Stimulated activated CD4-positive, alpha-beta T cell treated with anti-CD3 and anti-CD28 coated beads, Interleukin-4, amount 100 ng/mL, for 24 hours (primary cell): ENCODE measurements around the gene NT5DC4.

Experiments
- DNase-seq: peaks from one replicate; pipeline ENCODE4 v3.0.0-alpha.2; 2020

Gene NT5DC4

DNA sequence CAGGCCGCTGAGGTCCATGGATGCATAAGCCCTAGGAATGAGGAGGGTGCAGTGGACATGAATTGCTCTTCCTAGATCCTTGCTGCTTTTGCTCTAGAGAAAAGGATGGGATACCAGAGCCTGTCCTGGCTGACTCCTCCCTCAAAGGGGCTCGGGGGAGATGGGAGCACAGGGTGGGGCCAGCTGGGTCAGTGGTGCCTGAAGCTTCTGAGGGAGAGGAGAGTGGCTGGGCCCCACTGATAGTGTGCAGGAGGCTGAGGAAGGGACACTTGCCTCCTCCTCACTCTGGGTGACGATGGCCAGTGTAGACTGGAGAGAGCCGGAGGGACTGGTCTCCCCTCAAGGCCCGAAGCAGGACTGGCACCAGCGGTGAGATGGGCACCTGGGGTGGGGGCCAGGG, at the start of gene NT5DC4:
TSS of gene NT5DC4 (plus strand) at position 236 of the 400 bp plus-strand sequence. CDS start at position 296, 60 bp downstream.
- DNase-seq: no peak

DNA sequence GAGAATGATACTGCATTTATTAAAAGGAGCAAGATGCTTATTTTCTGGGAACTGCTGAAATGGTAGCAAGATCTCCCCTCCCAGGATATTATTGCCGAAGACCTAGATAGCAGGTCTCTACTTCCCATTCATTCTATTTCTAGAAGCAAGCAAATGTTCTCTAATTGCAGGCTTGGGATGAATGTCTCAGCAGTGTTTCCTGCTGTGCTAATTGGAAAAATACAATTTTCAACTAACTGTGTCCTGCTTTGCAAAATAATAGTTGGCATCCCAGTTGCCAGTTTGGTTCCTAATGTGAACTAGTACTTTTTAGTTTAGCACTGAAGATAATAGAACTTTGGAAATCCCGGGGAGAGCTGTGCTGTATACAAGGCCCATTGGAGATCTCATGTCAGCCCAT, 49.0 kb upstream of the NT5DC4 start:
- DNase-seq: no peak

DNA sequence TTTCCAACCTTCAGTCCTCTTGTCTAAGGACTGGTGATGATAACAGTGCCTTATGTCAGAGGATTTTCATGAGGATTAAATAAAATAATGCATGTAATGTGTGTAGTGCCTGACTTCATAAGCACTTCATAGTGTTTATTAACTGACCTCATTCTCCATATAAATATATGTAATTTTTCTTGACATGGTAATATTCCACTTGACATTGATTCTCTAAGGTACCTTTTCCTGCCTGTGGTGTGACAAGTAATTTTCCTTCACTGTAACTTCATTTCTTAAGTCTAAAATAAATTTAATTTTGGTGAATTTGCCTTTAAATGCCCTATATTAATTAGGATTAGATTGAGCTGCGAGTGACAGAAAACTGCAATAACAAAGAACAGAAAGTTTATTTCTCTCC, 47.8 kb upstream of the NT5DC4 start:
- no peak for DNase-seq

DNA sequence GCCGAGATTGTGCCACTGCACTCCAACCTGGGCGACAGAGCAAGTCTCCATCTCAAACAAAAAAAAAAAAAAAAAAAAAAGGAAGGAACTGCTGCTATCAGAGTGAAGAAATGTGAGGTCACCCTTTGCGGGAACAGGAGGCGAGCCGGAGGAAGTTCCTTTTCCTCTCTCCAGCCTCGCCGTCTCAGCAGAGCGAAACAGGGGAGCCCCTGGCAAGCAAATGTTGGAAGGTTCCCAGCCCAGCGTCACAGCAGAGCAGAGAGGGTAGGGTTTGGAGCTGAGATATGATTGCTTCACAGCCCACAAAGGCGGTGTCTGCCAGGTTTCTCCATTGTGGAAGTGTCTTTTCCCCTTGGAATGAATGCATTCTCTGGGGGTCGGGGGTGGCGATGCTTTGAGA, 46.6 kb upstream of the NT5DC4 start:
- DNase-seq: no peak

DNA sequence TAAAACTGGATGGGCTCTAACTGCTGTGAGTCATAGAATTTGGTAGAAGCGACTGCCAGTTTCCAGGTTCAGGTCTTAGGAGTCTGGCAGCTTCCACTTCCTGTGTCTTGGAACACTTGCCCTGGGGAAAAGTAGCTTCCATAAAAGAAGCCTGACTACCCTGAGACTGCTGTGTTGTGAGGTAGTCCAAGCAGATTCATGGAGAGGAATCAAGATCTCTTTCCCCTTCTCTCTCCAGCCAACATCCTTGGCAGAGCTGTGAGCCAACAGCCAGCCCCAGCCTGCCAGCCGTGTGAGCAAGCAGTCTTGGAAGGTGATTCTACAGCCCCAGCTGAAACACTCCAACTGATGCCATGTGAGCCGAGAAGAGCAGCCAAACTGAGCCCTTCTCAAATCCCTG, 41.3 kb upstream of the NT5DC4 start:
- DNase-seq: no peak

DNA sequence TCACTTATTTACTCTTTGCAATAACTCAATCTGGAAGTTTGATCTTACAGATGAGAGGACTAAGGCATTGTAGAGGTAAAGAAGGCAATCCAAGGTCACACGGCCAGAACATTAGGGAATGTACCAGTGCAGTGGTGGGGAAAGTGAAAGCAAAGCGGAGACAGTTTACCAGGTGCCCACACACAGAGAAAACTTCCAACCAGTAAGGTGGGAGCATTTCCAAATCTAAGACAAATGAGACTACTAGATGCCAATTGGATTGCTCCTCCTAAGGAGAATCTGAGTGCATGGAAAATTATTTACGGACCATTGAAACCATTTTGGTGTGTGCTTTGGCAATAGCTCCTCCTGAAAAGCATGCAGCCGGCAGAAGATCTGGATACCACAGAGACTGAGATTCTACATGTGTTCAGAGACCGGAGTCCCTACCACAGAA, 40.1 kb upstream of the NT5DC4 start:
- DNase-seq: no peak

DNA sequence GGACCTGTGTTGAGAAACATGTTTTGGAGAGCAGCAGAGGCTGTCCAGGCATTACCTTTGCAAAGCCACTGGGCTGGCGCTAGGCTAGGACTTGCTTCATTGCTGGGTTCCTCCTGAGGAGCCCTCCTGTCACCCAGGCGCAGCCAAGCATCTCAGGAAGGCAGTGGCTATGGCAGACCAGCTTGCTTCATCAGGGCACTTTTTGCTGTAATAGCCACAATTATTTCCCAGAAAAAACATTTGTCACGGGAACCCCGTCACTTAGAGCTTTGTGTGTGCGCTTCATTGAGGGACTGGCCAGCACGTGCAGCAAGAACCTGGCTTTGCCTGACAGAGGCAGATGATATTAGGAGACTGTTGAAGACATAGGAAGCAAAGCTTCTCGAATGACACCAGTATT, 38.7 kb upstream of the NT5DC4 start:
- no peak for DNase-seq

DNA sequence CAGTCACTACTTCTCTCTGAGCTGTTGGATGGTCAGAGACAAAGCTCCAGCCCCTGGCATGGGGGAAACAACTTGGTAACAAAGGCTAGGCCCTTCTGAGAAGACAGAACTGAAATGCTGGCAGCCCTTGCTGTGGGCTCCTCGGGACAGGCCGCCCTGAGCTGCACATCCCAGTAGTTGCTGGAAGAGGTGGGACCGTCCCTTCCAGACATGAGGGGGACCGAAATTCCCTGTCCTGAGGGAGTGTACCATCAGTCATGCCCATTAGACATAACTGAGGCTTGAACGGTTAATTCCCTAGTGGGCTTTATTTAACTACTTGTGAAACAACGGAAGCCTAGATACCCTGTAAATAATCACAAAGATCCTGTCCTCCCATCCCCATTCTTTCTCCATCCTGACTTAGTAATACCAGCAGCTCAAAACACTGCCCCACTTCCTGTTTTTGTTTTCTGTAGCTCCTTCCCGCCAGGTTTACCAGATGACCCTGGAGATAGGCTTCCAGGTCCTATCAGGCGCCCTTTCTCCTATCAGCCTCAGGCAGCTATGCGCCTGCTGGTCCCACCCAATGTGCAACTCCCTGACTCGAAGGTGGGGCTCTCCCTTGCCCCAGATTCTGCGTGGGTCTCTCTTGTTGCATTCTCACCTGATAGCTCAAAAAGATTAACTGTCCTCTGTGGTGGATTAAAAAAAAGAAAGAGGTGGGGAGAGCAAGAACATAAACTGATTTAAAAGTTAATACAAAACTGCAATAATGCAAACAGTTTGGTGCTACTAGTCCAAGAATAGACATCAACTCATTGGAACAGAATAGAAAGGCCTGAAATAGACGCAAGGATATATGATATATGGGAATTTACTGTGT, 37.0 kb upstream of the NT5DC4 start:
- DNase-seq: no peak

DNA sequence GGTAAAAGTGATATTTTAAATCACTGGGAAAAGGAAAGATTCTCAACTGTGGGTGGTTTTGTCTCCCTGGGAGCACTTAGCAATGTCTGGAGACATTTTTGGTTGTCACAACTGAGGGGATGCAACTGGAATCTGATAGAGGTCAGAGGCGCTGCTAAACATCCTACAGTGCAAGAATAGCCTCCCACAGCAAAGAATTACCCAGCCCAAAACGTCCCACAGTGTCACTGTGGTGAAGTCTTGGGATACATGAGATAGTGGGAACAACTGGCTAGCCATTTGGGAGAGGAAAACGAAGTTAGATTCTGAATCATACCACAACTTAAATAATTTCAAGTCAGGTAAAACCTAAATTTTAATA, 36.4 kb upstream of the NT5DC4 start:
- no peak for DNase-seq

DNA sequence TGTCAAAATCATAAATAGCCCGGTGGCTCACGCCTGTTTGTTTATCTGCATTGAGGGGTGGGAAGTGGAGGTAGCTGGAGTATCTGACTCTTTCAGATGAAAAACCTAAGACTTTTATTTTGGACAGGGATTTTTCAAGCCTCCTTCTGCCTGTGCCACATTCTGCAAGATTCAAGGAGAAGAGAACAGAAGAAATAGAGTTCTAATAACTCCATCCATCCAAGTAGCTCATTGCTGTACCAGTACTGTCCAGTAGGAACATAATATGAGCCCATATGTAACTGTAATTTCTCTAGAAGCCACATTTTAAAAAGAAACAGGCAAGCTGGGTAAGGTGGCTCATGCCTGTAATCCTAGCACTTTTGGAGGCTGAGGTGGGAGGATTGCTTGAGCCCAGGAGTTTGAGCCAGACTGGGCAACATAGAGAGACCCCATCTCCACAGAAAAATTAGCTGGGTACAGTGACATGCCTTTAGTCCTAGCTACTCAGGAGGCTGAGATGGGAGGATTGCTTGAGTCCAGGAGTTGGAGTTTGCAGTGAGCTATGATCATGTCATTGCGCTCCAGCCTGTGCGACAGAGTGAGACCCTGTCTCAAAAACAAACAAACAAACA, 35.4 kb upstream of the NT5DC4 start:
- no peak for DNase-seq

DNA sequence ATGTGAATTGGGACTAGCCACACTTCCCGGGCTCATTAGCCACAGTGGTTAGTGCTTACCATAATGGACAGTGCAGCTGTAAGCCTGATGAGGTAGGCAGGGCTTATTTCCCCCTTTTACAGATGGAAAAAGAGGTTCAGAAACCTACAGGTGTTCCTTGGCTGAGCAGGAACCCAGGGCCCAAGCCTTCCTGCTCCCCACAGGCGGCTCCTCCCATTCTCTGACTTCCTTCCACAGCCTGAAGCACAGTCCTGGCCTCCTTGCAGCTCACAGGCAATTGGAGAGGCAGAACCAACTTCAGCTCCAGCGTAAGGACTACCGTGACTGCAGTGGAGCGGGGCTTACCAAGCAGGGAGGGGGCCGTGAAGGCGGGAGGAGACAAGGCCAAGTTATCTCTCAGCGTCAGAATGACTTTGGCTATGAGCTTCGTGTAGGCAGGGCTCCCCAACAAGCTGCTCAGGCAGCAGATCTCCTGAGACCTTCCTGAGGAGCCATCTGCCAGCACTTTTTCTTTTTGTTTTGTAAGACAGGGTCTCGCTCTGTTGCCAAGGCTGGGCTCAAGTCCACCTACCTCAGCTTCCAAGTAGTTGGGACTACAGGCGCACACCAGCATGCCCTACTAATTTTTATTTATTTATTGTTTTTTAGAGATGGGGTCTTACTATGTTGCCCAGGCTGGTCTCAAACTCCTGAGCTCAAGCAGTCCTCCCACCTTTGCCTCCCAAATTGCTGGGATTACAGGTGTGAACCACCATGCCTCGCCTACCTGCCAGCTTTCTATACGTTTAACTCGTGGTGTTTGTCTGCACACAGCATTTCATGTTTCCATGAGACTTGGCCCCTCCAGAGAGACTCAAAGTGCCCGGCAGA, 34.2 kb upstream of the NT5DC4 start:
- DNase-seq: no peak

DNA sequence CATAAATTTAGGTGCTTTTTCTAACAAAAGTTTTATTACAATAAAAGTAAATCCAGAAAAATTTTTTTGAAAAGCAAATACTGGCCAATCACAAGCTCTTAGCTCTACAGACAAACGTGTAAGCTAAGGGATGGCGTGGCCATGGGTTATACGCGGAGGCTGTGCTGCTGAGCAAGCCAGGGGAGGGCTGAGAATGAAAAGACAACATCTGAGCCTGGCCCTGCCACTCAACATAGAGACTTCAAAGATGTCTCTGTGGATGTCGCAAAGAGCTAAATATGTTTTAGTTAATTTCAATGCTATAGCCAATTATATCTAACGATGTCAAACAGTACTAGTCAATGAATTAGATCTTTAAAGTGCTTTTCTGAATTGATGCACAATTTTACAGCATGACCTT, 33.3 kb upstream of the NT5DC4 start:
- no peak for DNase-seq

DNA sequence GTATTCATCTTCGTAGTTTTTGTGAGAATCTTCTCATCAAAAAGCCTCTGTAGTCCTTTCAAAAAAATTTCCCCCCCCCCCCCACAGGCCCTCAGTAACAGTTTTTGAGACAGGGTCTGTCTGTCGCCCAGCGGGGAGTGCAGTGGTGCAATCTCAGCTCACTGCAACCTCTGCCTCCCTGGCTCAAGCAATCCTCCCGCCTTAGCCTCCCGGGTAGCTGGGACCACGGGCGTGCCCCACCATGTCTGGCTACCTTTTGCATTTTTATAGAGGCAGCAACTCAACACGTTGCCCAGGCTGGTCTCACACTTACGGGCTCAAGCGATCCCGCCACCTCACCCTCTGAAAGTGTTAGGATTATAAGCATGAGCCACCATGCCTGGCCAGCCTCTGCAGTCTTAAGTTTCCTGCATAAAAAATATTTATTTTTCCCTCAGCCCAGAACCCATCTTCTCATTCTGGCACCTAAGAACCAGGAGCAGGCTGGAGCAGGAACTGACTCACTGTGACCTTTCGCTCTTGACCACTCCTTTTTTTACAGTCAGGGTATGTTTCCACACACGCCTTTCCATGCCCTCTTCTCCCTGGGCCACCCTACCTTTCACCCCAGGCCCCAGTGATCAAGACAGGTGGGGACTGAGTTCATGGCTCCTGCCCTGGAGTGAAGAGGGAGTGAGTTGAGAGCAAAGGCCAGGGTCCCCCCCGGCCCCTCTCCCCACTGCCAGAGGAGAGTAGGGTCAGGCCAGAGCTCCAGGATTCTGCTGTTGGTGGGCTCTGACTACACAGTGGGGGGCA, 32.5 kb upstream of the NT5DC4 start:
- DNase-seq: no peak

DNA sequence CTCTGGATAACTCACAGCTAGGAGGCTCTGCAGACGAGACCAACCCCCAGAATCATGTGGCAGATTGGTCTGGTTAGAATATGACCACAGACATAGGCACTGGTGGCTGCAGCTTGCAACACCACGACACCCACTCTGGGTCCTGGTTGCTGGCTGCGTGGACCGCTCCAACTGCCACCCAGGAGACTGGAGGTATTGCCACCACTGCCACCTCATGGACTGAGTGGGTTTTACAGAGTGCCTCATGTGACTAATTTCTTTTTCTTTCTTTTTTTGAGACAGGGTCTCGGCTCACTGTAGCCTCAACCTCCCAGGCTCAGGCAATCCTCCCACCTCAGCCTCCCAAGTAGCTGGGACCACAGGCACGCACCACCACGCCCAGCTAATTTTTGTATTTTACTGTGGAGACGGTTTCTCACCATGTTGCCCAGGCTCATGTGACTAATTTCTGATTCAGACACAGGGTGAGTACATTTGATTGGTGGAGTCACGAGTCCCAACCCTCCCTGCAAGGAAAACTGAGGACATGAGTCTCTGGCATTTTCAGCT, 29.9 kb upstream of the NT5DC4 start:
- DNase-seq: peak; percentile 66

DNA sequence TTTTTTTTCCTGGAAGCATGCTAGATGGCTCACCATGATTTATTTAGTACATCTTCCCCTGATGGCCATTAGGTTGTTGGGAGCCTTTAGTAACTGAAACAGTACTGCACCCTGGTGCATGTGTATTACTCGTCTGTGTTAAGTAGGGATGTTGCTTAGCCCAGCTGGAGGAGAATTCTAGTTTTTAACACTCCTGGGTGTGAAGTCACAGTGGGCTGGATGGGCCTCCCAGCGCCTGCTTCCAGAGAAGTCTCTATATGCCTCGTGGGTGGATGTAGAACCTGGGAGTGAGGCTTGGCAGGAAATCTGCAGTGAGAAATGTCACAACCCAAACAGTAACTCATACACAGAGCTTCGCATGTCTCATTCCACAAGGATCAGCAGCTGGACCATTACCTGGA, 28.9 kb upstream of the NT5DC4 start:
- DNase-seq: no peak

DNA sequence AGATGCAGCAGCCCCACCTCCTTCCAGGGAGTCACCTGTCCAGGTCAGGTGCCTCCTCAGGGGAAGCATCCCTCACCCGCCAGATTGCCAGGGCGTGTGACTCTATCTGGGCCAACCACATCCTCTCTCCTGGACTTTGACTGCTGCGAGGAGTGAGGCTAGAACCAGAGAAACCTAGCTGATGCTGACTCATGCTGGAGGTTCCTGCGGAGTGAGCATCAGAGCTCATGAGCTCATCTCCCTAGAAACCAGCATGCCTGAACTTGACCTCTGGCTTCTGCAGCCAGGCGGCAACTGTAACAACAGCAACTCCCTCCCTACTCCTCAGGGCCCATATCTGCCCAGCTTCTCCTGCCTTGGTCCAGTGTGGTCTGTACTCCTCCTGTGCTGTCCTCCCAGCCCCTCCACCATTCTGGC, 28.3 kb upstream of the NT5DC4 start:
- peak; percentile 62 for DNase-seq

DNA sequence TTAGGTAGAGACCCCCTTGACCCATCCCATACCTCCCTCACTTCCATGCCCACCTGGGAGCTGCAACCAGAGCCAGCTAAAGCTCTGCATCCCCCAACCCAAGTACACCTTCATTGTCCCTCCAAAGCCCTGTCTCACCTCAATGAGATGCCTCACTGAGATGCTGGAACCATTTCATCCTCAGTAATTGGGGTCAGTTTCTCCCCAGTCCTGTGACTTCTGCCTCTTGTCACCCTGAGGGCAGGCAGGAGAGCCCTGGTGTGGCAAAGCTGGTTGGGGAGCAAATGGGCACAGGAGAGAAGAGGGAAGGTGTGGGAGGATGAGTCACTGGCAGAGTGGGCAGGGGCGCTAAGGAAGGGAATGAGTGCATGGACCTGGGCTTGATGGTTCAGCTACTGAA, 27.9 kb upstream of the NT5DC4 start:
- peak; percentile 53 for DNase-seq

DNA sequence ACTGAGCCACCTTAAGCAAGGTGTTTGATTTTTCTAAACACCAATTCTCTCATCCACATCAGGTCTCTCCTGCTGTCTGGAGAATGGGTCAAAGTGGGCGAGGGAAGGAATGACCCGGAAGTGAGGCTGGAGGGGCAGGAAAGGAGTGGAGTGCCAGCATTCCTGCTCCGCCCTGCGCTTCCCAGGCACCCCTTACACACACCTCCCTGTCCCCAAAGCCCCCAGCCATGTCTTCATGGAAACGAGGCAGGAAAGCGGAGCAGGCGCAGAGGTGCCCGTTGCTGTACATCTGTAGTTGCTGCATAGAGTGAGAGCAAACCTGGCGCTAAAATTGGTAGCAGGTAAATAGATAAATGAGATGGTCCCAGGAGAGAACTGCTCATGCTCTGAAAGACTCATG, 27.2 kb upstream of the NT5DC4 start:
- DNase-seq: no peak

DNA sequence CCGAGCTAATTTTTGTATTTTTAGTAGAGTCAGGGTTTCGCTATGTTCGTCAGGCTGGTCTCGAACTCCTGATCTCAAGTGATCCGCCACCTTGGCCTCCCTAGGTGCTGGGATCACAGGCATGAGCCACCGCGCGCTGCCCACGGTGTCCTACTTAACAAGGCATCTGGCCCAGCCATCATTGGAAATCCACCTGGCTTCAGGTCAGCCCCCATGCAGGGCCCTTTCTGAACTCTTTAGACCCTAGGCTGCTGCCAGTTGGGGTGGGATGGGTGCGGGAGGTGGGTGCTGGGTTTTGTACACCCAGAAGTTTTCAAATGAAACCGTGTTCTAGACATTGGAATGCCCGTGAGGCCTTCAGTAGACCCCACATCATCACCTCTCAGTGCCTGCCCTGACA, 26.6 kb upstream of the NT5DC4 start:
- no peak for DNase-seq

DNA sequence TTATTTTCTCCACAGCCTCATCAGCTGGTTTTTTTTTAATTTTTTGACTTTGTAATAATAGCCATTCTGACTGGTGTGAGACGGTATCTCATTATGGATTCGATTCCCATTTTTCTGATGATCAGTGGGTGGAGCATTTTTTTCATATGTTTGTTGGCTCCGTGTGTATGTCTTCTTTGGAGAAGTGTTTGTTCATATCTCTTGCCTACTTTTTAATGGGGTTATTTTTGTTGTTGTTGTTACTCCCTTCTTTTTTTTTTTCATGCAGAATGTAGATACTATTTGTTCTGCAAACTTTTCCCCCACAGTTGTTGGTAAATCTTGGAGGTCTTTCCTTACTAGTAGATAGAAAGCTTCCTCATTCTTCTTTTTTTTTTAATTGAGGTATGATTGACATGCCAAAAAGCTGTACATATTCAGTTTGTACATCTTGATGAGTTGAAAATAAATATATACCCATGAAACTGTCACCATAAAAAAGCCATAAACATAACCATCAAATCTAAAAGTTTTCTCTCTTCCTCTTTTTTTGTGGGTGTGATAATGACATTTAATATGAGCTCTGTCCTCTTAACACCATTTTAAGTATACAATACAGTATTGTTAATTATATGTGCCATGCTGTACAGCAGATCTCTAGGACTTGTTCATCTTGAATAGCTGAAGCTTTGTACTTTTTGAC, 21.8 kb upstream of the NT5DC4 start:
- no peak for DNase-seq

DNA sequence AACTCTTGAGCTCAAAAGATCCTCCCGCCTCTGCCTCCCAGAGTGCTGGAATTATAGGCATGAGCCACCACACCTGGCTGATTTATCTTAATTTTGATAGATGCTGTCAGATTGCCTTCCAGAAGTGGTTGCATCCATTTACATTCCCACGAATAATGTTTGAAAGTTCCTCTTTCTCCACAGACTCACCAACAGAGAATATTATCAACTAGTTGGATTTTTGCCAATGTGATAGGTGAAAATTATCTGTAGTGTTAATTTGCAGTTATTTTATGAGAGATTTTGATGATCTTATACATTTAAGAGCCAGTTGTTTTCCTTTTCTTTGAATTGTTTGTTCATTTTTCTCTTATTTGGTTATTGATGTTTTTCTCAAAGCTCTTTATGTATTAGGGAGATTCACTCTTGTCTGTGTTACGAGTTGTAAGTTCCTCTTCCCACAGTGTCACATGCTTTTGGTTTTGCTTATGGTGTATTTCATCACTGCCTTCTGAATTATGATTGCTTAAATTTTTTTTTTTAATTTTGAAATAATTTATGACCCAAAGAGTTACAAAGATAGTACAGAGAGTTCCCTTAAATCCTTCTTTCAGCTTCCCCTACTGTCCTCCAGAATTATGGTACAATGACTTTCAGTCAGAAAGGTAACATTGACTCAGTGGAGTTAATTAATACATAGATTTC, 20.7 kb upstream of the NT5DC4 start:
- DNase-seq: no peak
